GM23338 (cell line): Measurements from ENCODE around the gene CHN2.

ENCODE experiments used
- CREB1 ChIP-seq: fragments of 250-450 bp; sonication (Bioruptor Pico); IDR thresholded peaks from 2 replicates; pipeline ENCODE4 v1.5.0; 2020; ENCODE audit warnings: low read depth, mild to moderate bottlenecking, moderate library complexity
- CTCF ChIP-seq, 2 experiments: fragments of 200-600 bp in 1 of 2; sonication (generic) in 1 of 2; conservative IDR thresholded peaks; 2 replicates each; pipeline versions ENCODE4 v1.5.1 to v1.6.1; 2016 to 2017; ENCODE audit warnings: antibody characterized with exemption in 2 of 2, low read depth in 2 of 2, mild to moderate bottlenecking in 2 of 2, moderate library complexity in 1 of 2
- ETS1 ChIP-seq: IDR thresholded peaks from 2 replicates; pipeline ENCODE4 v1.6.1; 2016; ENCODE audit warnings: antibody characterized with exemption
- EZH2 ChIP-seq: fragments of 200-600 bp; sonication (generic); IDR thresholded peaks from one replicate; pipeline ENCODE4 v1.8.0; 2017; ENCODE audit warnings: antibody characterized with exemption, mild to moderate bottlenecking, low read depth; ENCODE audit not compliant: unreplicated experiment
- EZH2phosphoT487 ChIP-seq: fragments of 200-600 bp; sonication (generic); IDR thresholded peaks from one replicate; pipeline ENCODE4 v1.8.1; 2018; ENCODE audit warnings: antibody characterized with exemption; ENCODE audit not compliant: unreplicated experiment
- JUNB ChIP-seq: IDR thresholded peaks from one replicate; pipeline ENCODE4 v1.6.1; 2016; ENCODE audit warnings: antibody characterized with exemption; ENCODE audit not compliant: unreplicated experiment
- NANOG ChIP-seq: IDR thresholded peaks from 2 replicates; pipeline ENCODE4 v1.6.1; 2016; ENCODE audit warnings: antibody characterized with exemption, borderline replicate concordance
- POLR2AphosphoS5 ChIP-seq: IDR thresholded peaks from 2 replicates; pipeline ENCODE4 v1.6.1; 2016; ENCODE audit warnings: antibody characterized with exemption, low read depth
- REST ChIP-seq: IDR thresholded peaks from one replicate; pipeline ENCODE4 v1.6.1; 2018; ENCODE audit warnings: antibody characterized with exemption; ENCODE audit not compliant: unreplicated experiment
- STAT1 ChIP-seq: IDR thresholded peaks from one replicate; pipeline ENCODE4 v1.6.1; 2016; ENCODE audit warnings: antibody characterized with exemption; ENCODE audit not compliant: unreplicated experiment
- ZNF331 ChIP-seq: fragments of 250-450 bp; sonication (Bioruptor Pico); IDR thresholded peaks from 2 replicates; pipeline ENCODE4 v1.5.0; 2020; ENCODE audit warnings: low read depth, mild to moderate bottlenecking, moderate library complexity
- ZNF462 ChIP-seq: fragments of 250-450 bp; sonication (Bioruptor Pico); IDR thresholded peaks from 2 replicates; pipeline ENCODE4 v1.5.0; 2020; ENCODE audit warnings: mild to moderate bottlenecking, moderate library complexity

GRCh38 chr7:29292886-29293658, 98.5 kb downstream of the CHN2 start:
- TF ChIP-seq EZH2: no peak
- no peak for TF ChIP-seq POLR2AphosphoS5
- TF ChIP-seq CTCF (conservative IDR thresholded peaks at IDR 0.05; ENCODE audit: low read depth in 2 of 2): no peak
- no peak for TF ChIP-seq STAT1
- TF ChIP-seq REST: no peak
- TF ChIP-seq JUNB: no peak
- TF ChIP-seq EZH2phosphoT487: no peak
- no peak for TF ChIP-seq CREB1 (CRISPR knock-in tag)
- TF ChIP-seq ZNF331 (CRISPR knock-in tag): no peak
- no peak for TF ChIP-seq NANOG
- no peak for TF ChIP-seq ETS1
- no peak for TF ChIP-seq ZNF462 (CRISPR knock-in tag)
